ENCODE data around the gene KAZN.
A peak's percentile ranks its signal among the peaks of the same experiment; 100 is the strongest.

- TF ChIP-seq CTCF (IDR thresholded peaks at IDR 0.05 in 8 of 11, conservative IDR thresholded peaks at IDR 0.05 in 3 of 11): peak; percentile 24 to 93 (median 82)
- TF ChIP-seq POLR2AphosphoS5 (IDR thresholded peaks at IDR 0.05): no peak
These were observed 317.0 kb downstream of the KAZN start for GRCh38 chr1:14915356-14916054.
